AG10803 (cell line): ENCODE results near the gene MPPE1.

ENCODE experiments used
- DNase-seq: peaks from one replicate; pipeline ENCODE4 v3.0.0; 2010; ENCODE audit warnings: low read depth
- H3K4me3 ChIP-seq: 2 replicates; pipeline ENCODE4 v1.5.1; 2011; ENCODE audit warnings: mild to moderate bottlenecking, low read length, control low read depth
- CTCF ChIP-seq: conservative IDR thresholded peaks from 2 replicates; pipeline ENCODE4 v1.5.1; 2011; ENCODE audit warnings: mild to moderate bottlenecking, low read length, control low read depth, inconsistent platforms

MPPE1 gene

GRCh38 chr18:11887328-11888128 lies 20.6 kb downstream of the MPPE1 start:
- no peak for DNase-seq
- H3K4me3 ChIP-seq = no peak overlapping the region
- no peak for TF ChIP-seq CTCF

DNA sequence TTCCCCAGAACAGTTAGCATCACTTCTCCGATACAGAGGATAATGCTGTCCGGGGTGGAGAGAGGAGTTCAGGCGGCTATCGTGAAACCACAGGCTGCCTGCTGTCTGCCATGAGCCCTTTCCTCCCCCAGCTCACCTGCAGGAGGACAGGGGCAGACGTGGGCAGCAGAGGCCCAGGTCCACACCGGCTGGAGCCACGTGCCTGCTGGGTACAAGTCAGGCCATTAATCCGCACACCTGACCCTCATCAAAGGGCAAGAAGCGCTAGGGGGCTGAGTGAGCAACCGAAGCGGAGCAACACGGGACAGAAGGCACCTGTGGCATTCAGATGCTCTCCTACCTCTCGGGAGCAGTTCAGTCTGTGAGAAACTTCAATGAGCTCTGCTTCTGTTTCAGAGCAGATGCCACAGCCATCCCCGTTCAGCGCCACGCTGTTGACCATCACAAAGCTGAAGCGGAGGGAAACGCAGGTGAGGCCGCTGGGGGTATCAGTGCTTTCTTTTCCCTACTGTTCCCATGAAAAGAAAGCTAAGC lies 21.5 kb downstream of the MPPE1 start:
- H3K4me3 ChIP-seq = no peak overlapping the region
- DNase-seq = no peak
- no peak for TF ChIP-seq CTCF

- no peak for DNase-seq
- TF ChIP-seq CTCF = no peak
- H3K4me3 ChIP-seq = no peak overlapping the region
These were observed 22.7 kb downstream of the MPPE1 start for GRCh38 chr18:11885278-11885947.

DNA sequence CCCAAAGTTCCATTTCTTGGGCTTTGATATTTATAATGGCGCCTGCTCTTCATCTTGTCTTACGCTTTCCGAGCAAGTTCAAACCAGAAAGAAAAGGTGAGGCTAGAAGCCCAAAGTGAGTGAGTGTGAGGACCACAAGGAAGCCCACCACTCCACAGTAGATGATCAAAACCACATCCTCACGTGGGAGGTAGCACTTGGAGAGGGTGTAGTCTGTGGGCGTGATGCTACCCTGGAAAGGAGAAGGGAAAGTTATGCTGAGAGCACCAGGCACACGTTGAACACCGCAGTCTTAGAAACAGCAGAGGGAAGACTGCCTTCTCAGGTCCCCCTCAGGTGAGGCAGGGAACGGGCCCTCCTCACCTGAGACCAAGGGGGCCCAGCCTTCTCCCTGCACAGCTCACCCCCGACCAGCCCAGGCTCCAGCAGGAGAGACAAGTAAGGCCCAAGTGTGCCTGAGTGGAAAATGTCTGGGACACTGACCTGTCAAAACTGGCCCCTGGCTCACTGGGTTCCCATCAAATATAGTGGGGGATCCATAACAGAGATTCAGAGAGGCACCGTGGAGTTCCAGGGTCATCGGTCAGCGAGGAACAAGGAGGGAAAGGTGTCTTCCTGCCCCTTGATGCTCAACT lies 23.6 kb downstream of the MPPE1 start:
- no peak for TF ChIP-seq CTCF
- no peak for DNase-seq
- no peak overlapping the region for H3K4me3 ChIP-seq

- DNase-seq = no peak
- no peak overlapping the region for H3K4me3 ChIP-seq
- no peak for TF ChIP-seq CTCF
These were observed 25.0 kb downstream of the MPPE1 start for GRCh38 chr18:11883153-11883552.

GRCh38 chr18:11882636-11883035 lies 25.5 kb downstream of the MPPE1 start:
- DNase-seq = no peak
- no peak for TF ChIP-seq CTCF

More at GRCh38 chr18:11882636-11883035, 25.5 kb downstream of the MPPE1 start:
- H3K4me3 ChIP-seq = no peak overlapping the region
